Measurements from ENCODE around the gene SH3BGR.

SH3BGR gene

GRCh38 chr21:39461419-39461818 lies 9.6 kb downstream of the SH3BGR start:
- no peak for DNase-seq

GRCh38 chr21:39463308-39463707 lies 11.5 kb downstream of the SH3BGR start:
- no peak for DNase-seq

DNA sequence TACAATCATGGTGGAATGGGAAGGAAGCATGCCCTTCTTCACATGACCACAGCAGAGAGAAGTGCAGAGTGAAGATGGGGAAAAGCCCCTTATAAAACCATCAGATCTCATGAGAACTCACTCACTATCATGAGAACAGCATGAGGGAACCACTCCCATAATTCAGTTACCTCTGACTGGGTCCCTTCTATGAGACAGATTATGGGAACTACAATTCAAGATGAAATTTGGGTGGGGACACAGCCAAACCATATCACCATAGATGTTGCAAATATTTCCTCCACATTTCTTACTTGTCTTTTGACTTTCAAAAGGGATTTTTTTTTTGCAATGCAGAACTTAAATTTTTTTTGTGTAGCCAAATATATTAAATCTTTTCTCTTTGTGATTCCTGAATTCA lies 14.8 kb downstream of the SH3BGR start:
- DNase-seq, result no peak

GRCh38 chr21:39467746-39468145 lies 16.0 kb downstream of the SH3BGR start:
- no peak for DNase-seq

GRCh38 chr21:39468559-39468958 lies 16.8 kb downstream of the SH3BGR start:
- no peak for DNase-seq

DNA sequence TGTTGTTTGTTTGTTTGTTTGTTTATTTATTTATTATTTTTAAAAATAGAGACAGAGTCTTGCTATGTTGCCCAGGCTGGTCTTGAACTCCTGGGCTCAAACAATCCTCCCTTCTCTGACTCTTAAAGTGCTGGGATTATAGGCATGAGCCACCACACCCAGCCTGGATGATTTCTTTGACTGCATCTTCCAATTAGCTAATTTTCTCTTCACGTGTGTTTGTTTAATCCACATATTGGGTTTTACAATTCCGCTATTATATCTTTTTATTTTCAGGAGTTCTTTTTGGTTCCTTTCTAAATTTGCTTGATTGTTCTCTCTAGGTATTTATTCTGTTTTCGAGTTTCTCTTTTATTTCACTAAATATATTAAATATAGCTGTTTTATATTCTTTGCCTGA lies 19.8 kb downstream of the SH3BGR start:
- DNase-seq, result no peak

DNA sequence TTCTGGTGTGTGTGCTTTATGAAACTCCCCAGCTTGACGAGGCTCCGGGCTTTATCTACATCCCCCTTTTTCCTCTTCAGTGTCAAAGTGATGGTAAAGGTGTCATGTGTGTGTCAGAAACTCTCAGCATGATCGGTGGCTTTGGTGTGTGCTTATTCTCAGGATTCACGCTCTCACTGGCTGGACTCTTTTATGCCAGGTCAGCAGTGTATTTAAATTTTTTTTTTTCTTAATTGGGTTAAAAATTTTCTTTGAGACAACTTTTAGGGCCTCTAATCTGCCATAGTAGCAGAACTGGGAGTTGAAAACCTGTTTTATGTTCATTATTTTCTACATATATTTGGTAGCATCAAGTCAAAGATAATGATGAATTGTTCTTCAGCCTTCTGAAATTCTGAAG lies 21.0 kb downstream of the SH3BGR start:
- DNase-seq, result no peak

DNA sequence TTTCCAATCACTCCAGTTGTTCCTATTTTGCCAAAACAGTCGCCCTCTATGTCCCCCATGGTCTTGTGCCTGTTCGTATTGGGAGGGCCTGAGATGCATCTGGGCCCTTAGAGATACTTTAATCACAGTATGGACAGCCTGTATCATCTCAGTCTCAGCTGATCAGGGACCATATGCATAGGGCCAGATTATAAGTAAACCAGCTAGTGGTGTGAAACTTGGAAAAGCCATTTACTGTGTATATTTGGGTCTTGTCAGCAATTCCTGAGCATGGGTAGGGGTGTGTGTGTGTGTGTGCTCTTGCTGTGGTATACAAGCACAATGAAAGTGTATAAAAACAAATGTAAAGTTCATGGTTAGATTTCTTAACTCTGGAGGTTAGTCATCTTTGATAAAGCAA lies 22.8 kb downstream of the SH3BGR start:
- DNase-seq, result no peak

DNA sequence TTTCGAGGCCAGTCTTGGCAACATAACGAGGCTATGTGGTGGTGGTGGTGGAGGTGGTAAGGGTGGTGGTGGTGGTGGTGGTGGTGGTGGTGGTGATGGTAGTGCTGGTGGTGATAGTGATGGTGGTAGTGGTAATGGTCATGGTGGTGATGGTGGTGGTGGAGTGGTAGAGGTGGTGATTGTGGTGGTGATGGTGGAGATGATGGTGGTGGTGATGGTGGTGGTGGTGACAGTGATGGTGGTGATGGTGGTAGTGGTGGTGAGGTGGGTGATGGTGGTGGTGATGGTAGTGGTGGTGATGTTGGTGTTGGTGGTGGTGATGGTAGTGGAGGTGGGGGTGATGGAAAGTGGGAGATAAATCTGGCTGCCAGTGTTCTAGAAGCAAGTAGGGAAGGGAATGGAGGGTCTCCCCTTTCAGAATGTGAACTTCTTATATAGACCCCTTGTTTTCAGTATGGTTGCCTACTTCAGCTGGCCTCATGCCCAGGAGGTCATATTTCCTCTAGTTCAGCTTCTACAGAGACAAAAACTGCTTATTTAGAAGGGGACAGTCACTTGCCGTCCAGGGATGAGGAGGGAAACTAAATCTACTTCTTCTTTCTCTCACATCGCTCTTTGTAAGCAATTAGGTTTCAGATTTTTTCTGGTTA lies 27.5 kb downstream of the SH3BGR start:
- DNase-seq, result no peak

DNA sequence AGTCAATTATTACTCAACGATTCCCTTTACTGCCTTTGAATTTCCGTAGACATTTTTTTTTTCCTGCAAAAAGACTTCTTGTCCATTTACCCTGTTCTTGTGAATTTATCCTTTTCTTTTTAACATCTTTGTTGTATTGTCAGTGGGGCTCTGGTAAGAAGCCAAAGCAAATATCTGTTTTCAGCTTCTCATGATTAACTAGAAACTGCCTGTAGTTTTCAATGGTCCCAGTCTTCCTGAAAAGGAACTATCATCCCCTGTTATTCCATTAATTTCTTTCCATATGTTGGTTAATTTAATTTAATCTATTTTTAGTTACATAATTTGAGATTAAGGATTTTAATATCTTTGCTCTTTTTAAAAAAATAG lies 28.0 kb downstream of the SH3BGR start:
- no peak for DNase-seq

DNA sequence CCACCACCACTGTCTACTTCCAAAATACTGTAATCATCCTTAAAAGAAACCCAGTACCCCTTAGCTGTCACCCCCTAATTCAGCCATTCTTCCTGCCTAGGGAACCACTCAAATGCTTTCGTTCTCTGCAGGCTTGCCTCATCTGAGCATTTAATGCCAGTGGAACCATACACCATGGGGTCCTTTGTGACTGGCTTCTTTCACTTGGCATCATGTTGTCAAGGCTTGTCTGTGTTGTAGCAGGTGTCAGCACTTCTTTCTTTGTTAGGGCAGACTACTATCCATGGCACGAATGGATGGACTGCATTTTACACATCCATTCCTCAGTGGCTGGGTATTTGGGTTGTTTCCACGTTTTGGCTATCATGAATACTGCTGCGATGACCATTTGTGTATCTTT lies 28.5 kb downstream of the SH3BGR start:
- no peak for DNase-seq

- no peak for DNase-seq
These were observed 30.1 kb downstream of the SH3BGR start for GRCh38 chr21:39481886-39482285.

GRCh38 chr21:39483917-39484316 lies 32.1 kb downstream of the SH3BGR start:
- no peak for DNase-seq

DNA sequence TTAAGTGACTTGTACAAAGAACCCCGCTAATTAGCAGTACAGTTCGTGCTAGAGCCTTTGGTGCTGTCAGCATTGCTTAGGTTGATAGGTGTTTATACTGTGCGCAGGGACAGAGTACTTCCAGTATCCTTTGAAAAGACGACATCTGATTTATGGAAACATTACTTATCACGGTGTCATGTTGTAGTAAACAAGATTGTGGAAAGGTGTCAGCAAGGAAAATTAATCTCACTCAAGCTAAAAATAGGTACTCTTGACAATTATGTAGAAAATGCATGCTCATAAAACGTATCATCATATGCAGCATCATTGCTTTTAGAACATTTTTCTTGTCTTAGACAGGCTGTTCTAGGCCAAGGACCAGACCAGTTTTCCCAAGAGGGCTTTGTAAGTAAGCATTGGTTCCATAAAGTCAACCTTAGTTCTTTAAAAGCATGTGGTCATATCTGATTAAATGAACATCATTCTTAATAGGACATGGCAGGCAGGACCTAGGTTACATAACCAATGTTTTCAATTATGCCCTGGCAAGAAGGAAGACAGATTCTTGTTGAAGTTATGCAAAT lies 33.0 kb downstream of the SH3BGR start:
- no peak for DNase-seq

DNA sequence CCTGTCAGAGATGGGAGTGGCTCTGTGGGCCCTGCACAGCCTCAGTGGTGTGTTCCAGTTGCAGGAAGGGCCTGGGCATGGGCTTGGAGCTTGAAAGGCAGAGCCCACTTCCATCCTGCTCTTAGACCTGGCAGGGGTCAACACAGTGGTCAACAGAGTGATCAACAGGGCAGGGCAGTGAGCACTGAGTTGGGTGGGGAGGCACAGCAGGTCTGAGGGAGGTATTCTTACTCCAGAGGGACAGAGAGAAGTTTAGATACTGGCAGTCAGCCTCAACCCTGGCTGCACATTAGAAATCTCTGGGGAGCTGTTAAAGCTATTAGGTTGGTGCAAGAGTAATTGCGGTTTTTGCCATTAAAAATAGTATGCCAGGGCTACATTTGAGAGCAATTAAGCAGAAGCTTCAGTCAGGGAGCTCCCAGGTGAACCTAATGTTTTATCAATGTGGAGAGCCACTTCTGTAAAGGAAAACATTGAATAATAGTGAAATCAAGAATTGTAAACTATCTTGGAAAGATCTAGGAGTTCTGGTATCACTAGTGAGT lies 37.7 kb downstream of the SH3BGR start:
- no peak for DNase-seq

- DNase-seq, result no peak
These were observed 47.4 kb downstream of the SH3BGR start for GRCh38 chr21:39499156-39499555.

DNA sequence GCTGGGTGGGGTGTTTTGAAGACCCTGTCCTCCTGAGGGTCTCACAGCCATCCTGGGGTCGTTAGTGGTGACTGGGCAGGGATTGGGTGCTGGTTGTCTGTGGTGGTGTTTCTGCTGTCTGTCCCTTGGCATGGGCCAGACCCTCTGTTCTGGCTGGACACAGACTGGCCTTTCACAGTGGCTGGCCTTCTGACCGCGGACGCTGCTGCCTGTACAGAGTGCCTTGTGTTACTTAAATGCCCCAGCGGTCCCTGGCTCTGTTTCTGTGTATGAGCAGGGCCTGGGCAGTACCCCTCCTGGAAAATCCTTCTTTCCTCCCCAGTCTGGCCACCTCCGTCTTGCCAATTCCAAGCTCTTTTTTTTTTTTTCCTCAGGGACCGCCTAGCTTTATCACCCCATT lies 50.9 kb downstream of the SH3BGR start:
- no peak for DNase-seq

DNA sequence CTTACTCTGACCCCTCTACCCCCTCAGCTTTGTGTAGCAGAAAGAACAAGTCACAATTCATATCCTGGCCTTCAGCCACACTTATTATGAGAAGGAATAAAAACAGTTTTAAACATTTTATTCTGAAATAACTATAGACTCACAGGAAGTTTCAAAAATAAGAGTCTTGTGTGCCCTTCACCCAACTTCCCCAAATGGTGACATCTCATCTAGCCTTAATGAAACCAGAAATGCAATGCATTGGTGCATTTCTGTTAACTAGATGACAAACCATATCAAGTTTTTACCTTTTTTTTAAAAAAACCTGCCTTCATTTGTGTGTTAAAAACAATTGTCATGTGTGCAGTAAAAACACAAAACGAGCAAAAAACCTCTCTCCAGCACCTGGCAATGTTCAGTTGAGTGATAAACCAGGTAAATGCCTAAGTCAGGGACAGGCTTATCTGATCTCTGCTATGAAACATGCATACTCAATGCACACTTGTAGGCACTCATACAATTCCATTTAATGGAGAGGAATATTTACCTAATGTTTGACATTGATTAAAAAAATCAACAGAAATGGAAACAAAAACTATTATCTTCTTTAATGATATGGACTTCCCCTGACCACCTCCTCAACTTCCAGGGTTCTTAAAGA lies 51.5 kb downstream of the SH3BGR start:
- no peak for DNase-seq

DNA sequence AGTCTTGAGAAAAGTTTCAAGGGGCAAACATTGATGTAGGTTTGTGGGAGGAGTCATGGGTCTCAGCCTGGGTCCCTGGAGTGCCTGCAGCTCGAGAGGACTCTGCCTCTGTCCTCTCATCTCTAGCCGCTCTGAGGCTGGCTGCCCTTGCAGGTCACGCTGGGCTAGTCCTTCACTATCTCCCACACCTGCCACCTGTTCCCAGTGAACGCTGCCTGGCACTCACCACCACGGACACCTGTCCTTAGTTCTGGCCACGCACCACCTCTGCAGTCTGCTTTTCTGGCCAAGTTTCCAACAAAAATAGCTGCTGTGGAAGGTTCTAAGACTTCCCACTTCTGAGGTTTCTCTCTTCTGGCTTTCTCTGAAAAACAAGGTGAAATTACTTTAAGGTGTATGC lies 52.5 kb downstream of the SH3BGR start:
- no peak for DNase-seq

GRCh38 chr21:39510240-39510639 lies 58.5 kb downstream of the SH3BGR start:
- no peak for DNase-seq

DNA sequence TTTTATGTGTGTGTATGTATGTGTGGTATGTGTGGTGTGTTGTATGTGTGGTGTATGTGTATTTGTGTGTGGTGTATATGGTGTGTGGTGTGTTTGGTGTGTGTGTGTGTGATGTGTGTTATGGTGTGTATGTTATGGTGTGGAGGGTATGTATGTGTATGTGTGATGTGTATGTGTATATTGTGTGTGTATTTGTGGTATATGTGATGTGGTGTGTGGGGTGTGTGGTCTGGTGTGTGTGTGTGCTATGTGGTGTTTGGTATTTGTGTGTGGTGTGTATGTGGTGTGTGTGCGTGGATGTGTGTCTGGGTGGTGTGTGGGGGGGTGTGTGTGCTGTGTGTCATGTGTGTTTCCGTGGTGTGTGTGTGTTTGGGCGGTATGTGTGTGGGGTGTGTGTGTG lies 59.3 kb downstream of the SH3BGR start:
- DNase-seq, result no peak

DNA sequence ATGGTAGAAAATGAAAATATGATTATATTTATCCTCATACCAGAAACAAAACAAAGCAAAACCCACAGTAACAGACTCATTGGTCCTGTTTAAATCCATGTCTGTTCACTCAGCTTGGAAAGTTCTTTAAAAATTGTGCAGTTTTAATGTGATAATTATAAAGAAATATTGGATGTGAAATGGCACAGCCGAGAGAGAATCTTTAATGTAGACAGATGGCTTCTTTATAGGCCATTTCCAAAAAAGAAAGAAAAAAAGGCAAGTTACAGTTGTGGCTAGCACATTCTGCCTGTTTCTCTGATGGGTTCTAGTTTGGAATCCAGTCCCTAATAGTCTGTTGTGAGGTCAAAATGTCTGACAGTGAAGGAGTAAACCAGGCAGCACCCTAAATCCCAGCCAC lies 62.0 kb downstream of the SH3BGR start:
- no peak for DNase-seq

- no peak for DNase-seq
These were observed 64.1 kb downstream of the SH3BGR start for GRCh38 chr21:39515684-39516472.

Data from NCI-H2227 treated with DMSO at 0.1 percent for 48 hours (cell line).